ENCODE measurements around the gene SHISA4. TPM values are rescaled to one million over a fixed set of nuclear protein-coding genes. Genes with fewer than 3 reads are reported as not detected.

SHISA4 gene
- total and polyA plus RNA-seq, 7 donors = 74.8 to 264 (median 148) TPM

GRCh38 chr1:201890223-201890622 lies 1.5 kb downstream of the SHISA4 start:
- intact Hi-C loops (cut with DNase I) = loop anchor here in 1 of 2 donors (10.0 kb wide), 1 partner anchor 245 kb away; no protein-coding TSS in a partner anchor
- Histone ChIP-seq H3K27ac (peak overlapping the region; percentile 95), H3K4me3 (peak overlapping the region; percentile 79), H3K9me3 (no peaks in the 10 kb centered on the region), H3K4me1 (peaks cover 71% of the 10 kb centered on the region), H3K36me3 (ENCODE audit: insufficient read depth in 1 of 2, low read depth in 1 of 2) (peaks cover 0 to 18% of the 10 kb centered on the region in 2 donors), H3K27me3 (ENCODE audit: insufficient read depth in 3 of 3, low read length in 2 of 3) (no peaks in the 10 kb centered on the region)
- no peak for ATAC-seq
- 40 to 67% (median 48%) methylated on average over 7 of the region's 7 CpGs for WGBS, 3 donors
- DNase-seq = no peak
- TF ChIP-seq CTCF (IDR thresholded peaks at IDR 0.05) = no peak

GRCh38 chr1:201890806-201891450 lies 2.2 kb downstream of the SHISA4 start:
- H3K4me1 ChIP-seq = peaks cover 68% of the 10 kb centered on the region

GRCh38 chr1:201891451-201892045 lies 2.9 kb downstream of the SHISA4 start:
- ATAC-seq (no peak), DNase-seq (no peak)
- TF ChIP-seq CTCF (IDR thresholded peaks at IDR 0.05) = no peak
- H3K27me3 ChIP-seq (ENCODE audit: insufficient read depth in 3 of 3, low read length in 2 of 3) = no peaks in the 10 kb centered on the region
- H3K4me3 ChIP-seq = peak overlapping the region; percentile 79
- WGBS, 3 donors = 57 to 83% (median 65%) methylated on average over 5 of the region's 5 CpGs
- H3K27ac ChIP-seq = peak overlapping the region; percentile 95
- H3K36me3 ChIP-seq (ENCODE audit: insufficient read depth in 1 of 2, low read depth in 1 of 2) = peaks cover 0 to 23% of the 10 kb centered on the region in 2 donors
- intact Hi-C loops (cut with DNase I) = loop anchor here in 1 of 2 donors (10.0 kb wide), 1 partner anchor 243 kb away; no protein-coding TSS in a partner anchor
- H3K4me1 ChIP-seq = peaks cover 70% of the 10 kb centered on the region
- H3K9me3 ChIP-seq = no peaks in the 10 kb centered on the region

More at GRCh38 chr1:201890806-201891450, 2.2 kb downstream of the SHISA4 start:
- intact Hi-C loops (cut with DNase I) = loop anchor here in 1 of 2 donors (10.0 kb wide), 1 partner anchor 244 kb away; no protein-coding TSS in a partner anchor
- 26 to 59% (median 36%) methylated on average over 3 of the region's 3 CpGs for WGBS, 3 donors
- Histone ChIP-seq H3K36me3 (ENCODE audit: insufficient read depth in 1 of 2, low read depth in 1 of 2) (peaks cover 0 to 18% of the 10 kb centered on the region in 2 donors), H3K27me3 (ENCODE audit: insufficient read depth in 3 of 3, low read length in 2 of 3) (no peaks in the 10 kb centered on the region), H3K4me3 (peak overlapping the region; percentile 79), H3K9me3 (no peaks in the 10 kb centered on the region), H3K27ac (peak overlapping the region; percentile 95)
- DNase-seq = no peak
- ATAC-seq = peak in 1 of 4 donors; percentile 21
- TF ChIP-seq CTCF (IDR thresholded peaks at IDR 0.05) = no peak

GRCh38 chr1:201892211-201892610 lies 3.5 kb downstream of the SHISA4 start:
- Histone ChIP-seq H3K9me3 (no peaks in the 10 kb centered on the region), H3K27ac (peak overlapping the region; percentile 95), H3K36me3 (ENCODE audit: insufficient read depth in 1 of 2, low read depth in 1 of 2) (peaks cover 0 to 29% of the 10 kb centered on the region in 2 donors), H3K27me3 (ENCODE audit: insufficient read depth in 3 of 3, low read length in 2 of 3) (no peaks in the 10 kb centered on the region), H3K4me3 (no peak overlapping the region), H3K4me1 (peaks cover 71% of the 10 kb centered on the region)
- no peak for DNase-seq
- TF ChIP-seq CTCF (IDR thresholded peaks at IDR 0.05) = no peak
- WGBS, 3 donors = 40 to 58% (median 46%) methylated on average over 6 of the region's 6 CpGs
- intact Hi-C loops (cut with DNase I) = loop anchor here in 1 of 2 donors (10.0 kb wide), 1 partner anchor 243 kb away; no protein-coding TSS in a partner anchor
- no peak for ATAC-seq
